Naive thymus-derived CD4-positive, alpha-beta T cell (primary cell): Measurements from ENCODE around the gene PHACTR1. TPM values are rescaled to one million over a fixed set of nuclear protein-coding genes. Genes with fewer than 3 reads are reported as not detected.

Experiments
- ATAC-seq: fragments of 150-1000 bp; cut with Tn5 transposase; 2 replicates; pipeline ENCODE4 v1.10.0; 2021; ENCODE audit warnings: mild to moderate bottlenecking, moderate library complexity
- CTCF ChIA-PET: fragments of 350-600 bp; sonication (Branson Sonifier 250); formaldehyde crosslinking; loops from one replicate; lab custom pipeline; 2021; ENCODE audit warnings: antibody characterized with exemption; lab: Charles Lee
- POLR2A ChIA-PET: fragments of 350-600 bp; sonication (Branson Sonifier 250); formaldehyde crosslinking; loops from one replicate; lab custom pipeline; 2021; ENCODE audit warnings: antibody characterized with exemption, inconsistent platforms; lab: Charles Lee
- DNase-seq, 9 donors: peaks; one replicate each; pipeline versions ENCODE4 v3.0.0 to v3.0.0-alpha.2; 2020 to 2022; ENCODE audit warnings: mixed read lengths in 1 of 9
- H3K27ac ChIP-seq: one replicate; pipeline ENCODE4 v1.7.0; 2013; ENCODE audit warnings: mild to moderate bottlenecking, low read depth, low read length, moderate library complexity
- H3K27me3 ChIP-seq, 2 donors: one replicate each; pipeline ENCODE4 v1.7.0; 2013; ENCODE audit warnings: low read length in 2 of 2, mild to moderate bottlenecking in 2 of 2, moderate library complexity in 2 of 2; ENCODE audit not compliant: control insufficient read depth in 2 of 2, insufficient read depth in 2 of 2
- H3K36me3 ChIP-seq, 3 experiments: 1 replicate in 2 of 3; 2 replicates in 1 of 3; pipeline ENCODE4 v1.7.0; 2013; ENCODE audit warnings: low read length in 3 of 3, mild to moderate bottlenecking in 3 of 3, moderate library complexity in 1 of 3; ENCODE audit not compliant: insufficient read depth in 3 of 3, control insufficient read depth in 2 of 3
- H3K4me1 ChIP-seq, 2 donors: one replicate each; pipeline ENCODE4 v1.7.0; 2013; ENCODE audit warnings: low read length in 2 of 2, mild to moderate bottlenecking in 2 of 2, moderate library complexity in 1 of 2; ENCODE audit not compliant: control insufficient read depth in 2 of 2, insufficient read depth in 2 of 2
- H3K4me3 ChIP-seq: 2 replicates; pipeline ENCODE4 v1.7.0; 2013; ENCODE audit warnings: mild to moderate bottlenecking, low read length
- H3K9me3 ChIP-seq, 3 experiments: 1 replicate in 2 of 3; 2 replicates in 1 of 3; pipeline ENCODE4 v1.7.0; 2013; ENCODE audit warnings: low read length in 3 of 3; ENCODE audit not compliant: control insufficient read depth in 2 of 3
- H3K27ac Mint-ChIP-seq, 9 donors: one replicate each; pipeline ENCODE4 v1.8.0; 2020 to 2022; ENCODE audit warnings: mixed read lengths in 9 of 9, mild to moderate bottlenecking in 8 of 9, moderate library complexity in 5 of 9, inconsistent platforms in 2 of 9
- H3K27me3 Mint-ChIP-seq, 5 donors: one replicate each; pipeline ENCODE4 v1.8.0; 2021 to 2022; ENCODE audit warnings: mixed read lengths in 5 of 5, mild to moderate bottlenecking in 1 of 5
- H3K36me3 Mint-ChIP-seq, 5 donors: one replicate each; pipeline ENCODE4 v1.8.0; 2020 to 2022; ENCODE audit warnings: mixed read lengths in 5 of 5, mild to moderate bottlenecking in 3 of 5, inconsistent platforms in 1 of 5
- H3K4me1 Mint-ChIP-seq, 7 donors: one replicate each; pipeline ENCODE4 v1.8.0; 2020 to 2022; ENCODE audit warnings: mixed read lengths in 7 of 7, mild to moderate bottlenecking in 3 of 7, inconsistent platforms in 1 of 7
- H3K4me3 Mint-ChIP-seq, 10 donors: one replicate each; pipeline ENCODE4 v1.8.0; 2020 to 2022; ENCODE audit warnings: mild to moderate bottlenecking in 10 of 10, mixed read lengths in 10 of 10, moderate library complexity in 6 of 10, inconsistent platforms in 2 of 10
- H3K9me3 Mint-ChIP-seq, 11 donors: one replicate each; pipeline ENCODE4 v1.8.0; 2020 to 2022; ENCODE audit warnings: mixed read lengths in 11 of 11, mild to moderate bottlenecking in 4 of 11, inconsistent platforms in 1 of 11, moderate library complexity in 1 of 11
- intact Hi-C, 2 donors: fragments of 100-400 bp; cut with micrococcal nuclease; formaldehyde crosslinking; loops; one replicate each; pipeline ENCODE4 v1.15.1; 2023
- polyA plus RNA-seq, 2 donors: library from polyadenylated mRNA; unstranded; fragments of 300-500 nt; fragmentation: Illumina TruSeq; gene quantifications; one replicate each; pipeline ENCODE4 v1.2.3, GENCODE V29; 2021
- total RNA-seq, 6 experiments: library from RNA in 5 of 6; stranded (reverse) in 5 of 6; gene quantifications; 1 replicate in 5 of 6; 2 replicates in 1 of 6; pipeline ENCODE4 v1.2.3 and lab custom pipeline; 2021 to 2026

The PHACTR1 gene
- total and polyA plus RNA-seq, 7 experiments from 2014 or later: 0.18 to 43.1 (median 0.62) TPM

DNA sequence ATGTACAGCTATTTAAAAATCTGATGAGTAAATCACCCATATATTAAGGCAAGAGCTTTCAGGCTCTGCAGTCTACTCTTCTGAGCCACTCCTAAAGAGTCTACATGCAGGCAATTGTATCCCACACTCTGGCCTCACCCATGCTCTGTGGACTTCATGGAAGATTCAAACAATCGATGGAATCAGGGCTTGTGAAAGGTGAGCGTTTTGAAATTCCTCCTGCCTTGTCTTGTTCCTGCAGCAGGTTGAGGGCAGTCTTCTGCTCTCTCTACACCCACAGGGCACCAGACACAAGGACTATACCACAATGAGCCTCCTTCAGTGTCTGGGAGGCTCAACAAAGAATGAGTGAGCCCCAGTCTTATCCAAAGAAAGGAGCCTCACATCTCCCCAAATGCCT lies 560.7 kb downstream of the PHACTR1 start:
- H3K27me3 Mint-ChIP-seq: peaks cover 0 to 4% (median 0%) of the 10 kb centered on the region in 5 donors
- Histone ChIP-seq H3K4me1 (peaks cover 12 to 16% of the 10 kb centered on the region in 2 donors), H3K4me3 (no peak overlapping the region), H3K36me3 (no peaks in the 10 kb centered on the region), H3K27ac (no peak overlapping the region), H3K27me3 (no peaks in the 10 kb centered on the region), H3K9me3 (no peaks in the 10 kb centered on the region)
- DNase-seq (no peak), ATAC-seq (no peak)
- no peak overlapping the region for H3K4me3 Mint-ChIP-seq
- no peak overlapping the region for H3K27ac Mint-ChIP-seq
- intact Hi-C loops: no loop called here
- peaks cover 0 to 7% (median 2%) of the 10 kb centered on the region in 5 donors for H3K36me3 Mint-ChIP-seq
- no peaks in the 10 kb centered on the region for H3K9me3 Mint-ChIP-seq
- peaks cover 14 to 44% (median 37%) of the 10 kb centered on the region in 7 donors for H3K4me1 Mint-ChIP-seq
- CTCF ChIA-PET: no interaction called here
- POLR2A ChIA-PET: no interaction called here

DNA sequence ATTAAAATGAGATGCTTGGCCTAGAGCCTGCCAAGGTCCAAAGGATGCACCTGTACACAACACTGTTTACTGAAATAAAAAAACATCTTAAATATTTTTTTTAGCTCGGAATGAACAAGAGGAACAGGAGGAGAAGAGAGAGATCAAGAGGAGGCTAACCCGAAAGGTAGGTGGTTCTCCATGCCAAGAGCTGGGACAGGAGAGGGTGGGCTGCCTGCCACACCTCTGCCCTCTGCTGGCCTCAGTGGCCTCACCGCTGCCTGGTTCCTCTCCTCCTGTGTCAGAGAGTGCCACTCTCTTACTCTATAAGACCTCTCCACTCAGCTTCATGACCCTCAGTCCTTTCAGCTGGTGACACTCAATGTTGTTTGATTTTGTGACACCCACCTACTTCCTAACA lies 561.6 kb downstream of the PHACTR1 start:
- Mint-ChIP-seq H3K27me3 (peaks cover 0 to 4% (median 0%) of the 10 kb centered on the region in 5 donors), H3K4me1 (peaks cover 13 to 37% (median 31%) of the 10 kb centered on the region in 7 donors), H3K27ac (peak overlapping the region in 1 of 9 donors; percentile 12), H3K36me3 (peaks cover 0 to 6% (median 4%) of the 10 kb centered on the region in 5 donors), H3K4me3 (no peak overlapping the region), H3K9me3 (no peaks in the 10 kb centered on the region)
- POLR2A ChIA-PET: no interaction called here
- H3K27me3 ChIP-seq: no peaks in the 10 kb centered on the region
- intact Hi-C loops: no loop called here
- no peaks in the 10 kb centered on the region for H3K9me3 ChIP-seq
- H3K36me3 ChIP-seq: no peaks in the 10 kb centered on the region
- H3K4me3 ChIP-seq: no peak overlapping the region
- DNase-seq (no peak), ATAC-seq (no peak)
- H3K27ac ChIP-seq: no peak overlapping the region
- CTCF ChIA-PET: no interaction called here
- H3K4me1 ChIP-seq: peaks cover 11% of the 10 kb centered on the region in 2 donors

DNA sequence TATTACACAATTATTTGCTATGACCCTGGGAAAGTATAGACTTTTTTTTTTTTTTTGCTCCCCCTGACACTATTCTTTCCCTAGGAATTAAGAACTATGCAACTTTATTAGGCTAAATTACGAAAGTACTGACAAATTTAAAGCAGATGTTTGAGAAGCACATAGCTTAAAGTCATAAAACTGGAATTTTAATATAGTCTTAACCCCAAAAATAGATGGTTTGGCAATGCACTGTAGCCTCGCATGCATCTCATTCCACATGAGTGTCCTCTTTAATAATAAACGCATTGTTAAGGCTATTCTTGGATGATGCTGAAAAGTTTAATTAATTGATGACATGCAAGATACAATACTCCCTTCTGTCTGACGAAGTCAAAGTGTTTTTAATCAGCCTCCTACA lies 562.4 kb downstream of the PHACTR1 start:
- no peaks in the 10 kb centered on the region for H3K36me3 ChIP-seq
- H3K9me3 ChIP-seq: no peaks in the 10 kb centered on the region
- no peaks in the 10 kb centered on the region for H3K27me3 ChIP-seq
- Mint-ChIP-seq H3K36me3 (peaks cover 0 to 6% (median 2%) of the 10 kb centered on the region in 5 donors), H3K27ac (no peak overlapping the region), H3K9me3 (peaks cover 0 to 6% (median 0%) of the 10 kb centered on the region in 11 donors), H3K4me3 (no peak overlapping the region), H3K27me3 (peaks cover 0 to 1% (median 0%) of the 10 kb centered on the region in 5 donors), H3K4me1 (peaks cover 10 to 29% (median 23%) of the 10 kb centered on the region in 7 donors)
- no peak for DNase-seq
- ATAC-seq: no peak
- CTCF ChIA-PET: no interaction called here
- peaks cover 4 to 5% of the 10 kb centered on the region in 2 donors for H3K4me1 ChIP-seq
- intact Hi-C loops: no loop called here
- no peak overlapping the region for H3K27ac ChIP-seq
- POLR2A ChIA-PET: no interaction called here
- H3K4me3 ChIP-seq: no peak overlapping the region

DNA sequence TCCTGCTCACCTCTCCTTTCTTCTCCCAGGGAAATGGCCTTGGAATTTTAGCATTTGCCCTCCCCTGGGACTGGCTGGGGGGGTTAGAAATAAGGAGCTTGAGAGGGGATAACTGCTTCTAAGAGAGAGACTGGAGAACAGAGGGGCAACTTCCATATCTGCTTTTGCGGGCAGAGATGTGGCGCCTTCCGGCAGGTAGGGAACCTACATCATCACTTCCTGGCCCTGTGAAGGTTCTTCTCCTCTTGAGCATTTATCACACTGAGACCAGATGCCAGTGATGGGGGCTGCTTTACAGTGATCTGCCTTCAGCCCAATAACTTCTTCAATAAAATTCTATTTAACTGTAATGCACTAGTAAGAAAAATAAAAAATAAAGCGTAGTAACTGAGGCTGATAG lies 563.7 kb downstream of the PHACTR1 start:
- Histone ChIP-seq H3K4me1 (no peaks in the 10 kb centered on the region), H3K9me3 (no peaks in the 10 kb centered on the region), H3K36me3 (no peaks in the 10 kb centered on the region), H3K4me3 (no peak overlapping the region), H3K27ac (no peak overlapping the region), H3K27me3 (no peaks in the 10 kb centered on the region)
- H3K27me3 Mint-ChIP-seq: no peaks in the 10 kb centered on the region
- no peak overlapping the region for H3K27ac Mint-ChIP-seq
- peaks cover 0 to 6% (median 1%) of the 10 kb centered on the region in 5 donors for H3K36me3 Mint-ChIP-seq
- intact Hi-C loops: no loop called here
- ChIA-PET CTCF (no interaction called here), POLR2A (no interaction called here)
- H3K9me3 Mint-ChIP-seq: peaks cover 0 to 14% (median 0%) of the 10 kb centered on the region in 11 donors
- peak in 2 of 9 donors; percentile 8 for DNase-seq
- H3K4me3 Mint-ChIP-seq: no peak overlapping the region
- peak; percentile 43 for ATAC-seq
- peaks cover 2 to 21% (median 13%) of the 10 kb centered on the region in 7 donors for H3K4me1 Mint-ChIP-seq

DNA sequence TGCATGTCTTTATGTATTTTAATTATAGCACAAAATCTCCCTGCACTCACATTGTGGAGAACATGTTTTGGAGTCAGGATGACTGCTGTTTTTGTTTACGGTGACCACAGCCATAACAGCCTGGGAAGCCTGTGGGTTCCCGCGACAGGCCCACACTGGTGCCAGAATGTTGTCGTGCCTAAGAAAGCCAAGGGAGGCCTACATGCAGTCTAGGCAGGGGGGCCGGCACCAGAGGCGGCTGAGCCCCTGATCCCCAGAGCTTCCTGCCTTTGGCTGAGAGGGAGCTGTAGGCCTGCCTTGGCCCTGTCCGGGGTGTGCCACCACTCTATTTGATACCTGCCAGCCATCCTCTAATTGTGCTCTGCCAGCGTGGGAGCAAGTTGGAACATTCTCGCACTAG lies 565.1 kb downstream of the PHACTR1 start:
- H3K27me3 Mint-ChIP-seq: no peaks in the 10 kb centered on the region
- intact Hi-C loops: no loop called here
- no peak overlapping the region for H3K27ac Mint-ChIP-seq
- ChIA-PET CTCF (no interaction called here), POLR2A (no interaction called here)
- ATAC-seq (no peak), DNase-seq (no peak)
- H3K9me3 Mint-ChIP-seq: peaks cover 0 to 27% (median 7%) of the 10 kb centered on the region in 11 donors
- H3K4me3 Mint-ChIP-seq: no peak overlapping the region
- H3K4me1 ChIP-seq: no peaks in the 10 kb centered on the region
- H3K9me3 ChIP-seq: peaks cover 0 to 9% (median 4%) of the 10 kb centered on the region in 3 experiments
- H3K4me1 Mint-ChIP-seq: peaks cover 0 to 21% (median 13%) of the 10 kb centered on the region in 7 donors
- H3K4me3 ChIP-seq: no peak overlapping the region
- no peaks in the 10 kb centered on the region for H3K36me3 ChIP-seq
- H3K27ac ChIP-seq: no peak overlapping the region
- peaks cover 6 to 18% (median 10%) of the 10 kb centered on the region in 5 donors for H3K36me3 Mint-ChIP-seq
- no peaks in the 10 kb centered on the region for H3K27me3 ChIP-seq

DNA sequence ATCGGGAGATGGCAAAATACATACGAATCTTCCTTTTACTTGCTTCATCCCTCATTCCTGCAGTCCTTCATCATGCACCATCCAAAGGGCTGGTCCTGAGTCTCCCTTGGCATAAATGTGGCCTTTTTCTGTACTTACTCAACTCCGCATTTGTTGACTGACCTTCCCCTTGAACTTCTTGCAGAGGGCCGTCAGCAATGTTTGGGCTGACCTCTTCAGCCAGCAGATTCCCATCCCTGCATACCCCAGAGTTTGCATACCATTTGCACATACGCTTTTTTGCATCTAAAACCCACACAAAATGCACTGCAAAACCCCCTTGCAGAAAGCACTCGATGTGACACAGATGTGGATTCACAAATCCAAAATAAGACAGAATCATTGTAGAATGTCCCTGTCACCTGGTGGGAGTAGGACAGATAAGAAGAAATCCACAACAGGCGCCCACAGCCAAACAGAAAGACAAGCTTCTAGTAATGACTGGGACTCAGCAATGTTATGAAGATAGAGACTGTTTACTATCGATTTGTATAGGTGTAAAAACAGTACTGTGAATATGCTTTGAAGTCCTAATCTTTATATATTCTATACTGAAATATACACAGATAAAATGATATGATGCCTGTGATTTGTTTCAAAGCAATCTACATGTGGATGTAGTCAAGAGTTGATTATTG lies 566.0 kb downstream of the PHACTR1 start:
- ATAC-seq (no peak), DNase-seq (no peak)
- Histone ChIP-seq H3K4me3 (no peak overlapping the region), H3K27me3 (no peaks in the 10 kb centered on the region), H3K9me3 (peaks cover 0 to 17% (median 13%) of the 10 kb centered on the region in 3 experiments), H3K27ac (no peak overlapping the region), H3K36me3 (no peaks in the 10 kb centered on the region), H3K4me1 (no peaks in the 10 kb centered on the region)
- Mint-ChIP-seq H3K36me3 (peaks cover 3 to 24% (median 18%) of the 10 kb centered on the region in 5 donors), H3K27ac (no peak overlapping the region), H3K27me3 (no peaks in the 10 kb centered on the region), H3K9me3 (peaks cover 0 to 35% (median 7%) of the 10 kb centered on the region in 11 donors), H3K4me3 (no peak overlapping the region), H3K4me1 (peaks cover 0 to 21% (median 12%) of the 10 kb centered on the region in 7 donors)
- POLR2A ChIA-PET: no interaction called here
- intact Hi-C loops: no loop called here
- CTCF ChIA-PET: no interaction called here

DNA sequence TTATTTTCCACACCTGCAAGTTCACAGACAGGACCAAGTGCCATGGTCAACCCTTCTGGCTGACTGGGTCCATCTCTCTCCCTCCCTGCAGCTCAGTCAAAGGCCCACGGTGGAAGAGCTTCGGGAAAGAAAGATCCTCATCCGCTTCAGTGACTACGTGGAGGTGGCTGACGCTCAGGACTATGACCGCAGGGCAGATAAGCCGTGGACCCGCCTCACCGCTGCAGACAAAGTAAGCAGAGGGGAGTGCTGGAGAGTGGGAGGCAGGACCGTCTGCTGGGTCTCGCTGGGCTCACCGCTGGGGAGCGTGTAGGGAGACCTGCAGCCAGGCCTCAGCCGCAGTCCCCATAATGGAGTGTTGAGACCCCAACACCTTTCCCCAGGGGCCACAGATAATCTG lies 566.8 kb downstream of the PHACTR1 start:
- no peaks in the 10 kb centered on the region for H3K36me3 ChIP-seq
- POLR2A ChIA-PET: no interaction called here
- no peak overlapping the region for H3K27ac ChIP-seq

More for the DNA sequence above, 566.8 kb downstream of the PHACTR1 start:
- H3K4me1 ChIP-seq: no peaks in the 10 kb centered on the region
- no peak overlapping the region for H3K4me3 Mint-ChIP-seq
- no peaks in the 10 kb centered on the region for H3K27me3 Mint-ChIP-seq
- CTCF ChIA-PET: no interaction called here
- peaks cover 0 to 25% (median 15%) of the 10 kb centered on the region in 3 experiments for H3K9me3 ChIP-seq
- H3K9me3 Mint-ChIP-seq: peaks cover 0 to 43% (median 11%) of the 10 kb centered on the region in 11 donors
- ATAC-seq (no peak), DNase-seq (no peak)
- no peaks in the 10 kb centered on the region for H3K27me3 ChIP-seq
- H3K4me3 ChIP-seq: no peak overlapping the region
- intact Hi-C loops: no loop called here
- H3K4me1 Mint-ChIP-seq: peaks cover 0 to 13% (median 9%) of the 10 kb centered on the region in 7 donors
- H3K36me3 Mint-ChIP-seq: peaks cover 6 to 24% (median 20%) of the 10 kb centered on the region in 5 donors
- no peak overlapping the region for H3K27ac Mint-ChIP-seq
